ENCODE data around the gene PXMP2. TPM values are rescaled to one million over a fixed set of nuclear protein-coding genes. Genes with fewer than 3 reads are reported as not detected.

Gene PXMP2
- total and polyA plus RNA-seq, 7 experiments from 2014 or later = 2.6 to 26.8 (median 5.9) TPM

DNA sequence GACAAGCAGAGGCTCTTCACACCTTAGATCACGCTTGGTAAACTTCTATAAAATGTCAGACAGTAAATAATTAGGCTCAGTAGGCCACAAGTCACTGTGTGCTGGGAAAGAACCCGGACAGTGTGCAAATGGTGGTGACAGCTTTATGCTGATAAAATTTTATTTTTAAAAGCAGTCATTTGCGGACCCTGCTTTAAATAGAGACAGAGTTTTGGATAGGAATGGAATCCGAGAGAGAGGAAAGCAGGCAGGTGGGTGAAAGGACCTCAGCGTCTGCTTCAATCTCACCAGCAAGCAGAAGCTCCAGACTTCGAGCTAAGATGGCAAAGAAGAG is 52.9 kb downstream of the PXMP2 start:
- Mint-ChIP-seq H3K36me3 (peaks cover 15 to 75% (median 30%) of the 10 kb centered on the region in 5 donors), H3K27ac (no peak overlapping the region), H3K27me3 (no peaks in the 10 kb centered on the region), H3K9me3 (peaks cover 0 to 3% (median 0%) of the 10 kb centered on the region in 11 donors), H3K4me3 (no peak overlapping the region), H3K4me1 (peaks cover 6 to 15% (median 10%) of the 10 kb centered on the region in 7 donors)
- intact Hi-C loops (cut with micrococcal nuclease) = no loop called here
- no peak overlapping the region for H3K27ac ChIP-seq (ENCODE audit: low read depth, low read length)
- no peak for ATAC-seq
- no peaks in the 10 kb centered on the region for H3K27me3 ChIP-seq (ENCODE audit: control insufficient read depth in 2 of 2, insufficient read depth in 2 of 2, low read length in 2 of 2)
- no peaks in the 10 kb centered on the region for H3K9me3 ChIP-seq (ENCODE audit: control insufficient read depth in 2 of 3, low read length in 3 of 3)
- ChIA-PET POLR2A (interaction anchor here (0.5 kb wide), 1 partner anchor 11 kb away, joined by 3 read pairs; no protein-coding TSS in a partner anchor), CTCF (interaction anchor here (0.9 kb wide), 1 partner anchor 26 kb away, joined by 3 read pairs; no protein-coding TSS in a partner anchor)
- DNase-seq = no peak
- peaks cover 0 to 6% of the 10 kb centered on the region in 2 donors for H3K4me1 ChIP-seq (ENCODE audit: control insufficient read depth in 2 of 2, insufficient read depth in 2 of 2, low read length in 2 of 2)
- H3K36me3 ChIP-seq (ENCODE audit: control insufficient read depth in 2 of 3, insufficient read depth in 3 of 3, low read length in 3 of 3) = peaks cover 19 to 96% (median 41%) of the 10 kb centered on the region in 3 experiments
- no peak overlapping the region for H3K4me3 ChIP-seq (ENCODE audit: low read length)

DNA sequence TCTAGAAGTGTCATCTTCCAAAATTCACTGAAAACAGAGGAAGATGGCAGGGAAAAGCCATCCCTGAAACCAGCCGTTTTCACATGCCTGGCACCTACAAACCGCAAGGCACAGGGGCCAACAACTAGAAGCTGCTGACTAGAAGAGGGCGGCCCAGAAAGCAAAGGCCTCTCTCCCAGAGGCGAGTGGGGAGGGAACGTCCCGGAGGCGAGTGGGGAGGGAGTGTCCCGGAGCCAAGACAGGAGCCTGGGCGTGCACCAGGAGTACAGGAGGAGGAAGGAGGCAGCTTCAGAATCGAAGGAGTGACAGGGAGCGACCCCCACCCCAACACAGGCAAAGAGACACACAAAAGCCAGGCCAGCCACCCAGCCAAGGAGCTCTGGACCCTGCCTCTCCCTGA is 53.3 kb downstream of the PXMP2 start:
- Mint-ChIP-seq H3K4me3 (no peak overlapping the region), H3K27me3 (no peaks in the 10 kb centered on the region), H3K27ac (no peak overlapping the region), H3K4me1 (peaks cover 6 to 15% (median 10%) of the 10 kb centered on the region in 7 donors), H3K36me3 (peaks cover 14 to 75% (median 33%) of the 10 kb centered on the region in 5 donors), H3K9me3 (peaks cover 0 to 3% (median 0%) of the 10 kb centered on the region in 11 donors)
- ATAC-seq (no peak), DNase-seq (peak in 1 of 9 donors; percentile 1)
- H3K9me3 ChIP-seq (ENCODE audit: control insufficient read depth in 2 of 3, low read length in 3 of 3) = no peaks in the 10 kb centered on the region
- no peak overlapping the region for H3K27ac ChIP-seq (ENCODE audit: low read depth, low read length)
- H3K36me3 ChIP-seq (ENCODE audit: control insufficient read depth in 2 of 3, insufficient read depth in 3 of 3, low read length in 3 of 3) = peaks cover 19 to 96% (median 41%) of the 10 kb centered on the region in 3 experiments
- H3K4me3 ChIP-seq (ENCODE audit: low read length) = no peak overlapping the region
- POLR2A ChIA-PET = no interaction called here
- intact Hi-C loops (cut with micrococcal nuclease) = no loop called here
- CTCF ChIA-PET = no interaction called here
- H3K4me1 ChIP-seq (ENCODE audit: control insufficient read depth in 2 of 2, insufficient read depth in 2 of 2, low read length in 2 of 2) = peaks cover 0 to 6% of the 10 kb centered on the region in 2 donors
- H3K27me3 ChIP-seq (ENCODE audit: control insufficient read depth in 2 of 2, insufficient read depth in 2 of 2, low read length in 2 of 2) = no peaks in the 10 kb centered on the region

GRCh38 chr12:132741620-132742019 is 54.2 kb downstream of the PXMP2 start:
- H3K9me3 Mint-ChIP-seq = peaks cover 0 to 3% (median 0%) of the 10 kb centered on the region in 11 donors
- H3K4me3 Mint-ChIP-seq = no peak overlapping the region
- H3K4me1 Mint-ChIP-seq = peaks cover 6 to 15% (median 10%) of the 10 kb centered on the region in 7 donors
- peaks cover 0 to 6% of the 10 kb centered on the region in 2 donors for H3K4me1 ChIP-seq (ENCODE audit: control insufficient read depth in 2 of 2, insufficient read depth in 2 of 2, low read length in 2 of 2)
- no peak for DNase-seq
- ATAC-seq = no peak
- H3K27ac Mint-ChIP-seq = peak overlapping the region in 1 of 9 donors; percentile 8
- no peaks in the 10 kb centered on the region for H3K27me3 Mint-ChIP-seq
- H3K27ac ChIP-seq (ENCODE audit: low read depth, low read length) = no peak overlapping the region
- intact Hi-C loops (cut with micrococcal nuclease) = no loop called here
- peaks cover 17 to 96% (median 41%) of the 10 kb centered on the region in 3 experiments for H3K36me3 ChIP-seq (ENCODE audit: control insufficient read depth in 2 of 3, insufficient read depth in 3 of 3, low read length in 3 of 3)
- POLR2A ChIA-PET = no interaction called here
- CTCF ChIA-PET = no interaction called here
- H3K36me3 Mint-ChIP-seq = peaks cover 14 to 70% (median 33%) of the 10 kb centered on the region in 5 donors
- no peak overlapping the region for H3K4me3 ChIP-seq (ENCODE audit: low read length)
- no peaks in the 10 kb centered on the region for H3K27me3 ChIP-seq (ENCODE audit: control insufficient read depth in 2 of 2, insufficient read depth in 2 of 2, low read length in 2 of 2)
- no peaks in the 10 kb centered on the region for H3K9me3 ChIP-seq (ENCODE audit: control insufficient read depth in 2 of 3, low read length in 3 of 3)

GRCh38 chr12:132743831-132744230 is 56.4 kb downstream of the PXMP2 start:
- no peak overlapping the region for H3K4me3 ChIP-seq (ENCODE audit: low read length)
- Mint-ChIP-seq H3K27me3 (no peaks in the 10 kb centered on the region), H3K4me1 (peaks cover 6 to 15% (median 10%) of the 10 kb centered on the region in 7 donors), H3K27ac (no peak overlapping the region), H3K4me3 (no peak overlapping the region), H3K9me3 (peaks cover 0 to 3% (median 0%) of the 10 kb centered on the region in 11 donors), H3K36me3 (peaks cover 14 to 77% (median 30%) of the 10 kb centered on the region in 5 donors)
- peaks cover 0 to 6% of the 10 kb centered on the region in 2 donors for H3K4me1 ChIP-seq (ENCODE audit: control insufficient read depth in 2 of 2, insufficient read depth in 2 of 2, low read length in 2 of 2)
- intact Hi-C loops (cut with micrococcal nuclease) = no loop called here
- no peak overlapping the region for H3K27ac ChIP-seq (ENCODE audit: low read depth, low read length)
- no peaks in the 10 kb centered on the region for H3K9me3 ChIP-seq (ENCODE audit: control insufficient read depth in 2 of 3, low read length in 3 of 3)
- POLR2A ChIA-PET = interaction anchor here (0.8 kb wide), 1 partner anchor 18 kb away, joined by 3 read pairs; the partner anchor contains the start of gene ANKLE2
- CTCF ChIA-PET = no interaction called here
- DNase-seq (no peak), ATAC-seq (no peak)
- H3K27me3 ChIP-seq (ENCODE audit: control insufficient read depth in 2 of 2, insufficient read depth in 2 of 2, low read length in 2 of 2) = no peaks in the 10 kb centered on the region
- H3K36me3 ChIP-seq (ENCODE audit: control insufficient read depth in 2 of 3, insufficient read depth in 3 of 3, low read length in 3 of 3) = peaks cover 29 to 99% (median 50%) of the 10 kb centered on the region in 3 experiments

DNA sequence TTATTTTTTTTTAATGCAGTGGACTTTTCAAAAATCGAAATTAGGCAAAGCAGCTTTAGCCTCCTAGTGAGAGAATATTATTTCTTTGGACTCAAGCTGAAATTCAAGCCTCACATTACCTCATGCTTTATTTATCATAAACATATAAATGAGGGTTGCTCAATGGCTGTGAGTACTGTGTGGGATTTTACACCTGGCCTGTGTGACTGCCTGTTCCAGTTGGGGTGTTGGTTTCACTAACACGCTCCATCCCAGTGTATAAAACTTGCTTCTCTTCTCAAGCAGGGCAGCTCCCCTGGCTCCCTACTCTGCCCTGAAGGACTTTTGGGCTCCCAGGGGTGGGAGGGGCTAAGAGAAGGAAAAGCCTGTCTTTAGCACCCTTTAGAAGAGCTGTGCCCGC is 59.2 kb downstream of the PXMP2 start:
- peaks cover 5 to 15% (median 9%) of the 10 kb centered on the region in 7 donors for H3K4me1 Mint-ChIP-seq
- H3K4me3 ChIP-seq (ENCODE audit: low read length) = no peak overlapping the region
- no peak for DNase-seq
- H3K9me3 Mint-ChIP-seq = peaks cover 0 to 3% (median 0%) of the 10 kb centered on the region in 11 donors
- no peak overlapping the region for H3K27ac ChIP-seq (ENCODE audit: low read depth, low read length)
- intact Hi-C loops (cut with micrococcal nuclease) = no loop called here
- peaks cover 0 to 6% of the 10 kb centered on the region in 2 donors for H3K4me1 ChIP-seq (ENCODE audit: control insufficient read depth in 2 of 2, insufficient read depth in 2 of 2, low read length in 2 of 2)
- peaks cover 24 to 97% (median 34%) of the 10 kb centered on the region in 3 experiments for H3K36me3 ChIP-seq (ENCODE audit: control insufficient read depth in 2 of 3, insufficient read depth in 3 of 3, low read length in 3 of 3)
- no peak for ATAC-seq
- ChIA-PET POLR2A (no interaction called here), CTCF (interaction anchor here (0.5 kb wide), 1 partner anchor 55 kb away, joined by 4 read pairs; no protein-coding TSS in a partner anchor)
- no peaks in the 10 kb centered on the region for H3K27me3 Mint-ChIP-seq
- peaks cover 10 to 61% (median 29%) of the 10 kb centered on the region in 5 donors for H3K36me3 Mint-ChIP-seq
- no peaks in the 10 kb centered on the region for H3K9me3 ChIP-seq (ENCODE audit: control insufficient read depth in 2 of 3, low read length in 3 of 3)
- no peak overlapping the region for H3K4me3 Mint-ChIP-seq
- no peaks in the 10 kb centered on the region for H3K27me3 ChIP-seq (ENCODE audit: control insufficient read depth in 2 of 2, insufficient read depth in 2 of 2, low read length in 2 of 2)
- no peak overlapping the region for H3K27ac Mint-ChIP-seq

- peaks cover 5 to 11% (median 7%) of the 10 kb centered on the region in 7 donors for H3K4me1 Mint-ChIP-seq
- ChIA-PET CTCF (no interaction called here), POLR2A (no interaction called here)
- peaks cover 0 to 3% (median 0%) of the 10 kb centered on the region in 11 donors for H3K9me3 Mint-ChIP-seq
- Histone ChIP-seq H3K4me3 (ENCODE audit: low read length) (no peak overlapping the region), H3K36me3 (ENCODE audit: control insufficient read depth in 2 of 3, insufficient read depth in 3 of 3, low read length in 3 of 3) (peaks cover 20 to 93% (median 31%) of the 10 kb centered on the region in 3 experiments), H3K27ac (ENCODE audit: low read depth, low read length) (no peak overlapping the region), H3K9me3 (ENCODE audit: control insufficient read depth in 2 of 3, low read length in 3 of 3) (no peaks in the 10 kb centered on the region), H3K27me3 (ENCODE audit: control insufficient read depth in 2 of 2, insufficient read depth in 2 of 2, low read length in 2 of 2) (no peaks in the 10 kb centered on the region), H3K4me1 (ENCODE audit: control insufficient read depth in 2 of 2, insufficient read depth in 2 of 2, low read length in 2 of 2) (peaks cover 0 to 3% of the 10 kb centered on the region in 2 donors)
- no peak for DNase-seq
- intact Hi-C loops (cut with micrococcal nuclease) = no loop called here
- H3K27me3 Mint-ChIP-seq = no peaks in the 10 kb centered on the region
- H3K27ac Mint-ChIP-seq = no peak overlapping the region
- H3K36me3 Mint-ChIP-seq = peaks cover 9 to 53% (median 24%) of the 10 kb centered on the region in 5 donors
- H3K4me3 Mint-ChIP-seq = no peak overlapping the region
- no peak for ATAC-seq
Measured at GRCh38 chr12:132747395-132747794, 60.0 kb downstream of the PXMP2 start.

- POLR2A ChIA-PET = no interaction called here
Measured at GRCh38 chr12:132747896-132748295, 60.5 kb downstream of the PXMP2 start.

More at GRCh38 chr12:132747896-132748295, 60.5 kb downstream of the PXMP2 start:
- no peak overlapping the region for H3K27ac Mint-ChIP-seq
- H3K4me1 ChIP-seq (ENCODE audit: control insufficient read depth in 2 of 2, insufficient read depth in 2 of 2, low read length in 2 of 2) = no peaks in the 10 kb centered on the region
- H3K27me3 ChIP-seq (ENCODE audit: control insufficient read depth in 2 of 2, insufficient read depth in 2 of 2, low read length in 2 of 2) = no peaks in the 10 kb centered on the region
- H3K36me3 Mint-ChIP-seq = peaks cover 4 to 48% (median 19%) of the 10 kb centered on the region in 5 donors
- intact Hi-C loops (cut with micrococcal nuclease) = no loop called here
- H3K4me3 ChIP-seq (ENCODE audit: low read length) = no peak overlapping the region
- no peaks in the 10 kb centered on the region for H3K27me3 Mint-ChIP-seq
- H3K9me3 Mint-ChIP-seq = no peaks in the 10 kb centered on the region
- no peak overlapping the region for H3K4me3 Mint-ChIP-seq
- H3K4me1 Mint-ChIP-seq = peaks cover 1 to 6% (median 3%) of the 10 kb centered on the region in 7 donors
- peaks cover 18 to 92% (median 27%) of the 10 kb centered on the region in 3 experiments for H3K36me3 ChIP-seq (ENCODE audit: control insufficient read depth in 2 of 3, insufficient read depth in 3 of 3, low read length in 3 of 3)
- H3K9me3 ChIP-seq (ENCODE audit: control insufficient read depth in 2 of 3, low read length in 3 of 3) = no peaks in the 10 kb centered on the region
- ATAC-seq (no peak), DNase-seq (no peak)
- CTCF ChIA-PET = no interaction called here
- no peak overlapping the region for H3K27ac ChIP-seq (ENCODE audit: low read depth, low read length)

All from naive thymus-derived CD4-positive, alpha-beta T cell (primary cell).